IPS-11a (cell line): ENCODE data around the gene UBE3B.
A peak's percentile ranks its signal among the peaks of the same experiment; 100 is the strongest.

Experiments
- H3K4me3 ChIP-seq: one replicate; pipeline ENCODE4 v1.5.1; 2013; ENCODE audit warnings: low read depth, low read length, control low read depth

UBE3B gene

DNA sequence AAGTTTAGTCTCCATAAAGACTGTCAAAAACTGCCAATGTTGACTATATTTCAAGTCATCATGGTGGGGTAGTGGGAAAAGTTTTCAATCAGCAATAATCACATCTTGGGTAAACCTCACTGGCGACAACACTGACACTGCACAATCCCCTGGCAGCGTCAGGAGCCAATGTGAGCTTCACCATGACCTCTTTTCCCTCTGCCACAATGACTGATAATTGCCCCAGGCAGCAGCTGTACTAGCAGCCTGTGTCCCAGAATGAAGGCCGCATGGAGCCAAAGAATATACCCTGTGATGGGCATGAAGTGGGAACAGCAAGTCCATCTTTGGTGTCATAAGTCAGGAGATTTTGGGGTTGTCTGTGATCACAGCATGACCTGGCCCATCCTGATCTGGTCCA, 90.5 kb downstream of the UBE3B start:
- no peak overlapping the region for H3K4me3 ChIP-seq

DNA sequence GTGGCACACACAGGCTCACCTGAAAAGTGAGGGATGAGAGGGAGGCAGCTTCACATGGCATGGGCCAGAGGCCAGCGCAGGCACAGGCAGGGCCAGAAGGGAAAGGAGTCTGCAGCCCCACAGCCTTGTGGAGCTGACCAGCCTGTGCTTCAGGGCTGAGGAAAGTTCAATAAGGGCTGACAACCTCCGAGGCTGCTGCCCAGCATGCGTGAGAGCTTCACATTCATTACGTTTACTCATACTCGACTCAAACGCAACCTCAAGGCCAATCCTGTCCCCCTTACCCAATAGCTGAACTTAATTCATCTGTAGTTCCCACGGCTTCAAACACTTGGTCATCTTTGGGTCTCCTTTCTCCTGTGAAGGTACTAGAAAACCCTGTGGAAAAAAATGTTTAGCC, 91.1 kb downstream of the UBE3B start:
- no peak overlapping the region for H3K4me3 ChIP-seq

DNA sequence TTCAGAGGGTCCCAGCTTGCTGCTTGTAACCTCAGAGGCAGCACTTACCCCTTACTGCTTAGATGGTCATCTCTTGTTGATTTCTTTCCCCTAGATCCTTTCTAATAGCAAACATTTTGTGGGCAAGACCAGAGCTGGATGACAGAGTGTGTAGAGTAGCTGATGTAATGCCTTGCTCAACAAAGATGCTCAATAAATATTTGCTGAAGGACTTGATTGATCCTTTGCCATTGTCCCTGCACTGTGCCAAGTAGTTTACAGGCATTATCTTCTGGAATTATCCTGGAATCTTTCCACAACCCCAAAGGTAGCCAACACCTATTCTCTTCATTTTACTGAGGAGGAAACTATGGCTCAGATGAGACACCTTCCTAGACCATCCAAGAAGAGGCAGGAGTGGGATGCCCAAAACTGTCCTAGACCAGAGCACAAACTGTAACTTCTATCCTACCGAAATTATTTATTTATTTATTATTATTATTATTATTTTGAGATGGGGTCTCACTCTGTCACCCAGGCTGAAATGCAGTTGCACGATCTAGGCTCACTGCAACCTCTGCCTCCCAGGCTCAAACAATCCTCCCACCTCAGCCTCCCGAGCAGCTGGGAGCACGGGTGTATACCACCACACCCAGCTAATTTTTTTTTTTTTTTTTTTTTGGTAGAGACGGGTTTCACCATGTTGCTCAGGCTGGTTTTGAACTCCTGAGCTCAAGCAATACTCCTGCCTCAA, 94.5 kb downstream of the UBE3B start:
- H3K4me3 ChIP-seq: no peak overlapping the region

DNA sequence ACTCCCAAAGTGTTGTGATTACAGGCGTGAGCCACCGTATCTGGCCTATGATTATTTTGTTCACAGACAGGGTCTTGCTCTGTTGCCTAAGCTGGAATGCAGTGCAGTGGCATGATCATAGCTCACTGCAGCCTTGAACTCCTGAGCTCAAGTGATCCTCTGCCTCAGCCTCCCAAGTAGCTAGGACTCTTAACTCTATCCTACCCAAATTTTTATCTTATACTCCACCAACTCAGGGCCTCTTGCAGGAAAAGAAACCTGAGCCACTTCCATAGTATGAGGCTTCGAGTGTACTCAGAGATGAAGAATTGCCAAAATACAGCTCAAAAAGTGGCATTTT, 95.0 kb downstream of the UBE3B start:
- no peak overlapping the region for H3K4me3 ChIP-seq

DNA sequence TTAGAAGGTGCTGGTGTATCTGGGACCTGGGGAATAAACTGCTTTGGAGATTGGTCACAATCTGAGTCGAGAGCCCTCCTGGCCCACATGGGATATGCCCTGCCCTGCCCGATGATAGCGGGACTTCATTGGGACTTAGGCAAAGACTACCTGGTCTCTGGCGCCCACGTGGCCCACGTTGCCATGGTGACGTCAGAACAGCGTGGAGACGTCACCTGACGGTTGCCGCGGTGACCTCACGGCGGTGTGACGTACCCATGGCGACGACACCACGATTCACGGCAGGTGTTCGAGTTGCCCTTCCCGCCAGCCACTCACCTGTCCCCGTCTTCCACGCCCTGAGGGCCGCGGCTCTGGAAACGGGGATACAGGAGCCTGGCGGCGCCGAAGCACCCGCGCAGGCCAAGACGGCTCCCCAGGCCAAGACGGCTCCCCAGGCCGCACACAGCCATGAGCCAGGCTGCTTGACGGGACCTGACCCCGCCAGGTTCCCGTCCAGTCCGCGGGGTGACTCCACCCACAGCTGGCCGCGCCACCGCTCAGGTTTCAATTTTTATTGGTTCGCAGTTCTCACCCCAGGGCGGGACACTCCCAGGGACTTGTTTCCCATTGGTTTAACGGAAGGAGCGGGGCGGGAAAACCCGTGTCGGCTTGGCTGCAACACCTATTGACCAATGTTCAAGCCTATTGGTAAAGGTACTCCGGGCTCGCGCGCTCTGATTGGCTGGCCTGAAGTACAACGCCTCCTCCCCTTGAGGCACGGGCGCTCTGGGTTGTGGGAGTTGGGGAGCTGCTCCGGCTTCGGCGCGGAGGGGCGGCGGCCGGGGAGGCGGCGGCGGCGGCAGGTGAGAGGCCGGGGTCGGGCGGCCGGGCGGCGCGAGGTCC, 95.8 kb downstream of the UBE3B start, which contains the start of the genes MMAB and MVK:
Gene MMAB, minus strand, starts transcription at position 476 of the 885 bp plus-strand sequence. Its CDS starts 24 bp downstream, at position 452.
Gene MVK, plus strand, starts transcription at position 766 of the 885 bp plus-strand sequence. CDS start 1,029 bp downstream, outside the sequence.
- peak within 1 kb of the TSS; percentile 75 for H3K4me3 ChIP-seq

DNA sequence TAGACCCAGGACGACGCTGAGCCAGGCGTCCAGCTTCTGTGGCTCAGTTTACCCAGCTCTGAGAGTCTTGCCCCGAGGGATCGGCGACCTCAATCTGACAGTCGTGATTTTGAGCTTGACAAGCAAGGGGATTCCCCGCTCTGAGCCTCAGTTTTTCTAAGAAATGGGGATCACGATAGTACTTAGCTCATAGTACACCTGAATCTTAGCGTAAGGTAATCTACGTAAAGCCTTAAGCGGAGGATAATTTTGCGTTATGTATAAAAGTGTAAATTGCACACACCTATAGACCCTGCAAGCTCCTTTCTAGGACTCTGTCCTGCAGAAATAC, 96.4 kb downstream of the UBE3B start:
- H3K4me3 ChIP-seq: peak overlapping the region; percentile 75

DNA sequence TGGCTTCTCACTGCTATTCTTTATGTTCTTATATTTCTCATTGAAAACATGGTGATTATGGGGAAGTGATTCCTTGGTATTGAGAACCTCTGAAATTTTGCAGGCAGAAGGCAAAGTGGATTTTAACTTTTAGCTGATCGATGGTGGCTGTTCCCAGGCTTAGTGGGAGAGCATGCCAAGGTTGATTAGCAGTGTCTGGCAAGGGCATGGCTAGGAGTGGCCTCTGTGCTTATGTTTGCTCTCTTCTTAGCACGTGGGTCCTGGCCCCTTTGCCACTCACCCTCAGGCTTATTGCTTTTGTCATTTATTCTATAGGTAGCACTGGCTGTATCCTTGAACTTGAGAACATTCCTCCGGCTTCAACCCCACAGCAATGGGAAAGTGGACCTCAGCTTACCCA, 98.2 kb downstream of the UBE3B start:
- H3K4me3 ChIP-seq: no peak overlapping the region

DNA sequence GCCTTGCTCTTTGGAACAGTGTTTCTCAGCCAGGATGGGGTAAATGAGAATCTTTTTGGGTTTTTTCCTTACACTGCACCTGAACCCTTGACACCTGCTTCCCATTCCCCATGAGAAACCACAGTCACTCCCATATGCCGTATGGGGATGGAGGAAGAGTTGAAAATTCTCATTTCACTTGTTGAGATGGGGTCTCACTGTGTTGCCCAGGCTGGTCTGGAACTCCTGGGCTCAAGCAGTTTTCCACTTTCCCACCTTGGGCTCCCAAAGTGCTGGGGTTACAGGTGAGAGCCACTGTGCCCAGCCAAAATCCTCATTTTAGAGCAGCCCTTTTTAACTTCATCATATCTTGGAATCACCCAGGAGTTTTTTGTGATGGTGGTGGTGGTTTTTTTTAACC, 99.9 kb downstream of the UBE3B start:
- no peak overlapping the region for H3K4me3 ChIP-seq

DNA sequence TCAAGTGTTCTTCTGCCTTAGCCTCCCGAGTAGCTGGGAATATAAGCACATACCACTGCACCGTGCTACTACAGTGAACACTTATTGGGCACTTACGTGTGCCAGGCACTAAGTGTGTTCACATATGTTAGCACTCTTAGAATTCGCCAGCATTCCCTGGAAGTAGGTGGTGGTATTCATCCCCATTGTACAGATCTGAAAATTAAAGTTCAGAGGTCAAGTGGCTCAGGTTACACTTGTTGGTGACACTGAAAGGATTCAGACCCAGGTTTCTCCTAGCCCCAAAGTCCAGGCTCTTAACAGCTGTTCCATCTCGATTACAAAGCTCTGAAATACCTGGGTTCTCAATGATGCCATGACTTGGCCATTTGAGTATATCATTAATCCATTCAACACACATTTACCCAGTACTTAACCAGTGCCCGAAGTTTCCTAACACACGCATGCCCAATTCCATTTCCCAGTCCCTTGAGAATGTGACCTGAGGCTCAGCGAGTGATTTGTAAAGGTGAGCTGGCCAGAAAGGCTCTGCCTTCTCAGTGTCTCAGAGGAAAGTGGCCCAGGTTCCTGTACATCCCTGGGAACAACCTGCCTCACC, 101.0 kb downstream of the UBE3B start:
- H3K4me3 ChIP-seq: no peak overlapping the region

DNA sequence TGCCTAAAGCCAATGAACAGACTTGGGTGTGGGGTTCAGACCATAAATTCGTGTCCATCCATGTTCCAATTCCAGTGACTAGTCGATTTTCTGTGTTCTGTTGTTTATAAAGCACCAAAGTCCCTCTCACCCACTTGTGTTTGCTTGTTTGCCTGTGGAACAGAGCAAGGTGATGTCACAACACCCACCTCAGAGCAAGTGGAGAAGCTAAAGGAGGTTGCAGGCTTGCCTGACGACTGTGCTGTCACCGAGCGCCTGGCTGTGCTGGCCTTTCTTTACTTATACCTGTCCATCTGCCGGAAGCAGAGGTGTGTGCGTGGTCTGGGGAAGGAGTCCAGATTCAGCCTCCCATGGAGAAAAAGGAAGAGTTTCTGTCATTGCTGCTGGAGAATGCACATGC, 102.2 kb downstream of the UBE3B start:
- no peak overlapping the region for H3K4me3 ChIP-seq

DNA sequence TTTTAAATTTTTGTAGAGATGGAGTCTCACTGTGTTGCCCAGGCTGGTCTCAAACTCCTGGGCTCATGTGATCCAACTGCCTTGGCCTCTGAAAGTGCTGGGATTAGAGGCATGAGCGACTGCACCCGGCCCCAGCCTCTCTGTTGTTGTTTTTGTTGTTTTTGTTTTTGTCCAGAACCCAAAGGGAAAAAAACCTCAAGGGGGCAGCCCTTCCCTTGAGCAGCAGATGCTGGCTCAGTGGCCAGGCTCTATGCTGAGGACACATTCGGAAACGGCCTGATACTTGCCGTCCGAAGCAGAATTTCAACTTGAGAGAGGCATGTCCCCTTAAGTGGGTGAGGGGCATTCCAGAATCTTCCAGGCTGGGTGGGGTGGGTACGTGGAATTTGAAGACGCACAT, 102.8 kb downstream of the UBE3B start:
- H3K4me3 ChIP-seq: no peak overlapping the region

DNA sequence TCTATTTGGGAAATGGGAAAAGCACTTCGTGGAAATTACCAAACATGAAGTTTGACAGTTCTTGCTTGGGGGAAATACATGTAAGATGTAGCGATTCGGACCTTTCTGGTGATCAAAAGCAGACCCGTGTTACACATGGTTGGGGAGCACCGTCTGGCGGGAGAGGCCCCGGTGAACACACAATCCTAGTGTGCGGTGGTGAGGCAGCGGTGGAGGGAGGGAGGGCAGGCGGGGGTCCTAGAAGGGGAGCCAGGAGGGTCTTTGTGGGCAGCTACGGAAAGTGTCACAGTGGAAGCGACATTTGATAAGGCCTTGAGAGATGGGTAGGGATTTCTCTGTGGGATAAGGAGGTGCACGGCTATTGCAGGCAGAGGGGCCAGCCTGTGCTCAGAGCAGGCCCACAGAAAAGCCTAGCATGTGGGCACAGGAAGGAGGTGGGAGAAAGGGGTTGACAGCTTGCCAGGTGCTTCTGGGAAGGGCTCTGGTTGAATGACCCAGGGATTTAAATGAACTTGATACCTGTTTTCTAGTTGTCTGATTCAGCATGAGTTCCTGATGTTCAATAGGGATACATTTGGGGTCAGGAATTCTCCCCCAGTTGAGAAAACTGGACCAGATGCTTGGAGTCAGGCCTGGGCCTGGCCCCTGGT, 103.4 kb downstream of the UBE3B start:
- no peak overlapping the region for H3K4me3 ChIP-seq

DNA sequence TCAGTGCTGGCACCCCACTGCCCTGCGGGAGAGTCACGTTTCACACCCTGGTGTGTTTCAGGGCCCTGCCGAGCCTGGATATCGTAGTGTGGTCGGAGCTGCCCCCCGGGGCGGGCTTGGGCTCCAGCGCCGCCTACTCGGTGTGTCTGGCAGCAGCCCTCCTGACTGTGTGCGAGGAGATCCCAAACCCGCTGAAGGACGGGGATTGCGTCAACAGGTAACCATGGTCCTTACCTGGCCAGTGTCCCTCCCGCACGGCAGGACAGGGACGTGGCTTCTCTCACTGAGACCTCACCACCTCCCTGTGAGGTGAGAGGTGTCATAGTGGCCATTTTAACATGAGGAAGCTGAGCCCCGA, 103.9 kb downstream of the UBE3B start:
- H3K4me3 ChIP-seq: no peak overlapping the region

DNA sequence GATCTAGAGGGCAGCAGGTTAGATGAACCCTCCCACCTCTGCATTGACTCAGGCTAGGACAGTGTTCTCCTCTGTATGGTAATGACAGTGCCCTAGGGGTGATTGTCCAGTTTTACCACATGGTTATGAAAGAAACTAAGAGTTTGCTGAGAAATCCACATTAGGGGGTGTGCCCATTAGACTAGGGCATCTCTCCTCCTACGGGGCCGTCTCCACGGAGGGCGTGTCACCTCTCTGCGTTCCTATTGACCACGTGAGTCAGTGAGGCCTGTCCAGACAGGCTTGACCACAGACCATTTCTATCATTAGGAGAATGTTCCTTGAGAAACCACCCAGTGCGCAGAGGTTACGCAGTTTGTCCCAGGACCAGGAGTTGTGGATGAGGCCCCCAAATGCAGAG, 104.4 kb downstream of the UBE3B start:
- no peak overlapping the region for H3K4me3 ChIP-seq

DNA sequence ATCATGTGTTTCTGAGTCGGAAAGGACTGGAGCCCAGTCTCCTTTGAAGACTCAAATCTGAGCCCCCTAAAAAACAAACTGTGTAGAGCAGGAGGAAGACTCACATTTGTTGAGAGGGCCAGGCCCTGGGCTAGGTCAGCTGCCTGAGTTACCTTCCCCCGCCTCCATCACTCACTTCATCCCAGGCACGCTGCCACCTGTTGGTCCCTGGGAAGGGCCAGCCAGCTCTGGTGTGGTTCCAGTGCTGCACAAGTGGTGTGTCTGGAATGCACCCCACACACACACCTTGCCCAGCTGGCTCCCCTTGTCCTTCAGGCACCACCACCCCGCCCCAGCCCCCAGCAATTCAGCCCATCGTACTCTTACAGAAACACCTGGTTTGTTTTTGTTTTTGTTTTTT, 105.2 kb downstream of the UBE3B start:
- H3K4me3 ChIP-seq: no peak overlapping the region

DNA sequence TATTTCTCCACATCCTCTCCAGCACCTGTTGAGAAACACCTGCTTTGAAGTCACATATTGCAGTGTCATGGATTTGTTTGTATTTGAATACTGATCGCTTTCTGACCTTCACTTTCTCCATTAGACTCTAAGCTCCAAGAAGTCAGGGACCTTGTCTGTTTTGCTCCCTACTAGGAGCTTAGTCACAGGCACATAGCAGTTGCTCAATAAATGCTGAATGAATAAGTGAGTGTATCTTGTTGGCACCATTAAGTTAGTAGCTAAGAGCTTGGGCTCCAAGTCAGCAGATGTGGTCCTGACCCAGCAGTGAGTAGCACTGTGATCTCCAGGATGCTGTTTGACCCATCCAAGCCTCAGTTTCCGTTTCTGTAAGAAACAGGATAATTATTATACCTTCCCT, 106.3 kb downstream of the UBE3B start:
- H3K4me3 ChIP-seq: no peak overlapping the region
